CD4-positive, alpha-beta T cell treated with Interleukin-17A for 1 hour (primary cell): Measurements from ENCODE around the gene STAG1.
A peak's percentile ranks its signal among the peaks of the same experiment; 100 is the strongest.
"Not testable (repeated sequence)": the region's sequence is repeated elsewhere in the genome, so short reads cannot be mapped to it uniquely, and the experiment has no call there.

Source experiments
- DNase-seq: peaks from one replicate; pipeline ENCODE4 v3.0.0-alpha.2; 2020

Gene STAG1

DNA sequence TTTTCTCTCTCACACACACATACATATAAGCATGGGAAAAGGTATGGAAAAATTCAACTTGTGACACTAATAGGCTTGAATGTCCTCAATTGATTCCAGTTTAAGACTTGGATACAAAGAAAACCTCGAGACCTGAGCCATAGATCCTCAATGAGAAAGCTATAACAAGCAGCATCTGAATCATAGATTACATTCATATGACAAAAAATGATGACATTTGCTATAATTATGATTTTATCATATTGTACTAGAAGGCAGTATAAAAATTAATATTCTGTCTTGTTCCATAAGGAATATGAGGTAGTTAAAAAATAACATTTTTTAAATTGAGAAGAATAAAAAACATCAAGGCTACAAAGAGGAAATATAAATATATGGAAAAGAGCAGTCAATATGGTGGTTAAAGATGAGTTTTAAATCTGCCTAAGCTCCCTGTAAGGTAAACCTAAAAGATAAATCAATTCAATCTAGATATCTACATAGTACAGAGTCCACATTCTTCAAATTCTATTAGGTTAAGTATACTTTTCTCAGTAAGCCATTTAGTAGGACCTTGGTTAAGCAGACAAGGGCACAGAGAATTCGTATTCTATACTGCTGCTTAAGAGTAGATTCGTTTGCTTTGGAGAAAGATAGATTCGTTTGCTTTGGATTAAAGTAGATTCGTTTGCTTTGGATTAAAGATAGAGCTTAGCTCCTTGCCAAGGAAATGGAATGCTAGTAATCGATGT is 175.7 kb downstream of the STAG1 start:
- DNase-seq, result no peak

GRCh38 chr3:136567599-136568188 is 184.5 kb downstream of the STAG1 start:
- no peak for DNase-seq

GRCh38 chr3:136564962-136565361 is 187.2 kb downstream of the STAG1 start:
- not testable (repeated sequence) for DNase-seq

GRCh38 chr3:136562026-136562425 is 190.2 kb downstream of the STAG1 start:
- DNase-seq, result no peak

DNA sequence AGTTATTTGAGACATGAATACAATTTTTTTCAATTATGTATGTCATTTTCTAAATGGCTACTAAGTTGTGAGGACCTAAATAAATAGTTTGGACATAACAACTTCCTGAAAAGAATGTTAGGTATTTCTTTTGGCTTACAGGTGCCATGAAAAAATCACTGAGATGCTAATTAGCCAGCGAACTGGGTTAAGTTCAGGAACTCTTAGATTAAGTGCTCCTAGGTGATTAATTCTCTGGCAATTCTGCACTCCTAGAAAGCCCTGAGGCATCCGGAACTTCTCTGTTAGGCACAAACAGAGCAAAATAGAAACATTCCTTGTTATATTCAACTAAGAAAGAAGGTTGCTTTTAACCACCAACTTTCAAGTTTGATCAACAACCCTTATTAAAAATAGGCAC is 192.3 kb downstream of the STAG1 start:
- no peak for DNase-seq

DNA sequence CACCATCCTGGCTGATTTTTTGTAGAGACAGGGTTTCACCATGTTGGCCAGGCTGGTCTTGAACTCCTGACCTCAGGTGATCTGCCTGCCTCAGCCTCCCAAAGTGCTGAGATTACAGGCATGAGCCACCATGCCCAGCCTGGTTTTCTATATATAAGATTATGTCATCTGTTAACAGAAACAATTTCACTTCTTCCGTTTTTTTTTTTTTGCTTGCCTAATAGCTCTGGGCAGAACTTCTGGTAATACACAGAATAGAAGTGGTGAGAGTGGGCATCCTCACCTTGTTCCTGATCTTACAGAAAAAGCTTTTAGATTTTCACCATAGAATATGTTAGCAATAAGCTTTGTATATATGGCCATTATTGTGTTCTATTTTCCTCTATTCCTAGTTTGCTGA is 202.7 kb downstream of the STAG1 start:
- not testable (repeated sequence) for DNase-seq

DNA sequence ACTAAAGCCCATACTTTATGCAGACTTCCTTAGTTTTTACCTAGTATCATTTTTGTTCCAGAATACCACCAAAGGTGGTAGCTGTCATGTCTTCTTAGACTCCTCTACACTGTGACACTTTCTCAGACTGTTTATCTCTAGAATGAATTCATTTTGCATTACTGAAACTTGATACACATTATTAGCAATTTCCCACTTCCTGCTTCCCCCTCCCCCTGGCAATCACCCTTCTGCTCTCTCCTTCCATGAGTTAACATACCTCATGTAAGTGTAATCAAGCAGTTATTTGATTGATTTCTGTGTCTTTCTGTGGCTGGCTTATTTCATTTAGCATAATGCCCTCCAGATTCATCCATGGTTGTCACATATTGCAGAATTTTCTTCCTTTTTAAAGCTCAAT is 204.9 kb downstream of the STAG1 start:
- no peak for DNase-seq

- peak; percentile 31 for DNase-seq
Measured at GRCh38 chr3:136546720-136547119, 205.5 kb downstream of the STAG1 start.

DNA sequence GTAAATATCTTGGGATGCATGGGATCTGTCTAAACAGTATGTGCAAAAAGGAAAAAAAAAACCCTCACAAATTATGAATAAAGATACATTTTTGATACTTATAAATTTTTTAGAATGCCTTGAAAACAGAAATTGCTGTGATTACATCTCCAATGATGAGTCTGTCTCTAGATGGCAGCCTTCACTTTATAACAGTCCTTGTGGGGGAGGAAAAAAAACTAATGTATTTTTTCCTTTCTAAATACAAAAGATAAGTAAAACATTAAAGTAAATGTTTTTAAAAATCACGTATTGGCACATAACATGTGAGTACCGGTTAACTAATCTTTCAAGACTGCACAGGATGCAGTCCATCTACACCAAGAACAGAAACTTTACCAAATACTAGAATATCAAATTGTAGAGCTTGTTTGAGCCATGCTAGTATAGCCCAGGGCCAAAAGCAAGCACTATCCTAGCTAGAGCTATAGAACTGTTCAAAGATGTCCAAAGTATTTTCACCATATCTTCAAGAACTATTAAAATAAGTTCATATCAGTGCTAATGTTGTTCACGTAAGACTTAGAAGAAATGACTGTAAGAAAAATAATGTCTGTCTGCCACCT is 206.4 kb downstream of the STAG1 start:
- DNase-seq, result peak; percentile 11

DNA sequence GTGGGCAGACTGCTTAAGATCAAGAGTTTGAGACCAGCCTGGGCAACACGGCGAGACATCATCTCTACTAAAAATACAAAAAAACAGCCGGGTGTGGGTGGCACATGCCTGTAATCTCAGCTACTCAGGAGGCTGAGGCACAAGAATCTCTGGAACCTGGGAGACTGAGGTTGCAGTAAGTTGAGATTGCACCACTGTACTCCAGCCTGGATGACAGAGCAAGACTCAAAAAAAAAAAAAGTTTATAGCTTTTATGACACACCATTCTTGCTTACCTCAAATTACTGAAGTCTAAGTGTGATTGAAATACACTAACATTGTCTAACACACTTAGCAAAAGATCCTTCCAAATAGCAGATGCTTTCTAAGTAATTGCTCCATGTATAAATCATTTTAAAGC is 207.6 kb downstream of the STAG1 start:
- no peak for DNase-seq

- DNase-seq, result no peak
Measured at GRCh38 chr3:136543385-136543784, 208.8 kb downstream of the STAG1 start.

GRCh38 chr3:136535906-136536305 is 216.3 kb downstream of the STAG1 start:
- no peak for DNase-seq

DNA sequence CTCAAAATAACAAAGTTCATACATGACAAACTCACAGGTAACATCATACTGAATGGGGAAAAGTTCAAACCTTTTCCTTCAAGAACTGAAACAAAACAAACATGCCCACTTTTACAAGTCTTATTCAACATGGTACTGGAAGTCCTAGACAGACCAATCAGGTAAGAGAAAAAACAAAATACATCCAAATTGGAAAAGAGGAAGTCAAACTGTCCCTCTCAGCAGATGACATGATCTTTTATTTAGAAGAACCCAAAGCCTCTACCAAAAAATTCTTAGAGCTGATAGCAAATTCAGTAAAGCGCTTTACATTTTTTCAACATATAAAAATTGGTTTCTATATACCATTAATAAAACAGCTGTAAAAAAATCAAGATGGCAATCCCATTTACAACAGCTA is 219.4 kb downstream of the STAG1 start:
- DNase-seq, result no peak

GRCh38 chr3:136518102-136518501 is 234.1 kb downstream of the STAG1 start:
- no peak for DNase-seq

- no peak for DNase-seq
Measured at GRCh38 chr3:136516656-136517055, 235.5 kb downstream of the STAG1 start.

DNA sequence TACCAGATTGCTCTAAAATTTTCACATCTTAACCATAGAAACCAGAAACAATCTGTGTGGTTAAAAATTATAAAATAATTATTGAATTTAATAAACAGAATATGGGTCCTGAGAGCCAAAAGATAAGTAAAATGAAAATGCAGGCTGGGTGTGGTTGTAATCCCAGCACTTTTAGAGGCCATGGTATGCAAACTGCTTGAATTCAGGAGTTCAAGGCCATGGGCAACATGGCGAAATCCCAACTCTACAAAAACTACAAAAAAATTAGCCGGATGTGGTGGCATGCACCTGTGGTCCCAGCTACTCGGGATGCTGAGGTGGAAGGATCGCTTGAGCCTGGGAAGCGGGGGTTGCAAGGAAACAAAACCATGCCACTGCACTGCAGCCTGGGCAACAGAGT is 236.1 kb downstream of the STAG1 start:
- no peak for DNase-seq

DNA sequence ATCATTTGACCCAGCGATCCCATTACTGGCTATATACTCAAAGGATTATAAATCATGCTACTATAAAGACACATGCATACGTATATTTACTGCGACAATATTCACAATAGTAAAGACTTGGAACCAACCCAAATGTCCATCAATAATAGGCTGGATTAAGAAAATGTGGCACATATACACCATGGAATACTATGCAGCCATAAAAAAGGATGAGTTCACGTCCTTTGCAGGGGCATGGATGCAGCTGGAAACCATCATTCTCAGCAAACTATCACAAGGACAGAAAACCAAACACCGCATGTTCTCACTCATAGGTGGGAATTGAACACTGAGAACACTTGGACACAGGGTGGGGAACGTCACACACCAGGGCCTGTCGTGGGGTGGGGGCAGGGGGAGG is 237.6 kb downstream of the STAG1 start:
- not testable (repeated sequence) for DNase-seq

DNA sequence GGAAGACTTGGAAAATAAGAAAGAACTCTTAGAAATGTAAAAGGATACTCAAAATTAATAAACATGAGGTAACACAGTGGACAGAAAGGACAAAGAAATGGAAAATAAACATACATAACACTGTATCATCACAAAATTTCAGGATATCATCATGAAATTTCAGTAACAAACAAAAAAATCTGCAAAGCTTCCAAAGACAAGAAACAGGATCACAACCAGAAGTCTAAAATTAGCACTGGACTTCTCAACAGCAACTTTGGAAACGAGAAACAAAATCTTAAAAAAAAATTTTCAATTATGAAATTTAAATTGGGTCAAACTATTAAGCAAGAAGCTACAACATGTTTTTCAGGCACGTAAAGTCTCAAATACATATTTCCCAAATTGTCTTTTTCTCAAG is 238.8 kb downstream of the STAG1 start:
- no peak for DNase-seq

DNA sequence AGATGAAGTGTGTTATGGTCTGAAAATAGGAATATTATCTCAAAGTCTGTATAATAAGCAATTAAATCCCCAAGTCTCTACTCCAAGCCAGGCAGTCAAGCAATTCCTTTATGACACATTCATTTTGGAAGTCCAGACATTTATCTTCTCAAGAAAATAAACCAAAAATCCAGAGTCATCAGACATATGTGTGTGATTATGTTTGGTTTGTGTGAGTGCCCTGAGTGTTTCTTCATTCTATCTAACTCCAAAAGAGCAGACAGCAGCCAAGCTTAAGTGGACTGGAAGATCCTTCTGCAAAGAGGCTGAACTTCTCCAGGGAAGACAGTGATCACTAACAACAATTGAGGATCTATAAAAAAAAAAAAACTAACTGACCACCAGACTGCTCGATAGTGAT is 239.8 kb downstream of the STAG1 start:
- DNase-seq, result no peak

GRCh38 chr3:136505676-136506075 is 246.5 kb downstream of the STAG1 start:
- no peak for DNase-seq

DNA sequence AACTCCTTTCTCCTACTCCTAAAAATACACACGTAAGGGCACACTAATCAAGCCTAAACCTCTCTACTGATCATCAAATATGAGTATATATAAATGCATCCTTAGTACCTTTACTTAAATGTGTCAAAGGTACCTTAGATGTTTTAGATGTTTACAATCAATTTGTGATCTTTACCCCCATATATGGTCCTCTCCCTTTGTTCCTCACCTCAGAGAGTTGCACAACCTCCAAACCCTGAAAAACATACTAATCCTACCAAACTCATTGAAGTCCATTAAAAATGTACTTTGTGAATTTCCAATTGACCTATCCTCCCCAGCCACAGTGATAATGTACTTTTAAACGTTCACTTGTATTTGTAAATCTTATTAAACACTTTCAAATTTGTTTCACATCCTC is 249.1 kb downstream of the STAG1 start:
- DNase-seq, result no peak

- no peak for DNase-seq
Measured at GRCh38 chr3:136498919-136499447, 253.2 kb downstream of the STAG1 start.

DNA sequence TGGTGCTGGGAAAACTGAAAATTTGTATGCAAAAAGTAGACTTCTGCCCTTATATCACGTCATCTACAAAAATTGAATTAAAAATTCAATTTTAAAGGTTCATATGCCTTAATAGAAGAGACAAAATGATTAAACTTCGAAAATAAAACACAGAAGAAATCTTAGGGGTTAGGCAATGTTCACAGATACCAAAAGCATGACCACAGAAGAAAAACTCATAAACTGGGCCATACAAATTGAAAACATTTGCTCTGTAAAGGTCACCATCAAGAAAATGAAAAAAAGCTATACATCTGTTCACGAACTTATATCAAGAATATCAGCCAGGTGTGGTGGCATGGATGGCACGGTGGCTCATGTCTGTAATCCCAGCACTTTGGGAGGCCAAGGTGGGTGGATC is 257.0 kb downstream of the STAG1 start:
- DNase-seq, result no peak
